H9 (cell line): Measurements from ENCODE around the gene RPS15. TPM values are rescaled to one million over a fixed set of nuclear protein-coding genes. Genes with fewer than 3 reads are reported as not detected.

Experiments used
- DNase-seq: peaks from one replicate; pipeline ENCODE4 v3.0.0-alpha.2; 2017
- H2AFZ ChIP-seq: one replicate; pipeline ENCODE4 v1.6.1; 2013; ENCODE audit warnings: mild to moderate bottlenecking, low read length, control low read depth, moderate library complexity
- H2AK5ac ChIP-seq: 2 replicates; pipeline ENCODE4 v1.6.1; 2013; ENCODE audit warnings: low read length, control low read depth, mixed read lengths; ENCODE audit not compliant: insufficient read length
- H2BK120ac ChIP-seq: one replicate; pipeline ENCODE4 v1.6.1; 2013; ENCODE audit warnings: low read depth, mild to moderate bottlenecking, low read length, control low read depth, inconsistent platforms; ENCODE audit not compliant: poor library complexity, severe bottlenecking
- H2BK12ac ChIP-seq: 2 replicates; pipeline ENCODE4 v1.6.1; 2013; ENCODE audit warnings: low read length, control low read depth, mixed read lengths, low read depth; ENCODE audit not compliant: insufficient read length
- H2BK15ac ChIP-seq: 2 replicates; pipeline ENCODE4 v1.6.1; 2013; ENCODE audit warnings: low read depth, low read length, control low read depth
- H2BK20ac ChIP-seq: one replicate; pipeline ENCODE4 v1.6.1; 2013; ENCODE audit warnings: low read depth, mild to moderate bottlenecking, low read length, control low read depth, inconsistent platforms; ENCODE audit not compliant: poor library complexity, severe bottlenecking
- H2BK5ac ChIP-seq: 2 replicates; pipeline ENCODE4 v1.6.1; 2013; ENCODE audit warnings: low read length, control low read depth, mixed read lengths; ENCODE audit not compliant: insufficient read length
- H3K14ac ChIP-seq: 2 replicates; pipeline ENCODE4 v1.6.1; 2013; ENCODE audit warnings: low read length, control low read depth; ENCODE audit not compliant: insufficient read depth
- H3K18ac ChIP-seq: 2 replicates; pipeline ENCODE4 v1.6.1; 2013; ENCODE audit warnings: low read depth, mild to moderate bottlenecking, mixed read lengths, low read length, control low read depth; ENCODE audit not compliant: insufficient read length
- H3K23ac ChIP-seq: 2 replicates; pipeline ENCODE4 v1.6.1; 2013; ENCODE audit warnings: low read length, control low read depth, mixed read lengths, low read depth; ENCODE audit not compliant: insufficient read length
- H3K23me2 ChIP-seq: 2 replicates; pipeline ENCODE4 v1.6.1; 2013; ENCODE audit warnings: low read depth, mild to moderate bottlenecking, mixed read lengths, low read length, control low read depth; ENCODE audit not compliant: insufficient read length, poor library complexity, severe bottlenecking
- H3K27ac ChIP-seq: 2 replicates; pipeline ENCODE4 v1.5.1; 2013; ENCODE audit warnings: low read length, control low read depth, mixed read lengths, low read depth; ENCODE audit not compliant: insufficient read length
- H3K27me3 ChIP-seq: 2 replicates; pipeline ENCODE4 v1.6.1; 2013; ENCODE audit warnings: low read length, control low read depth, inconsistent platforms; ENCODE audit not compliant: insufficient read depth
- H3K4ac ChIP-seq: 2 replicates; pipeline ENCODE4 v1.6.1; 2013; ENCODE audit warnings: low read depth, mild to moderate bottlenecking, control low read depth, inconsistent platforms, low read length, moderate library complexity
- H3K4me1 ChIP-seq: 2 replicates; pipeline ENCODE4 v1.6.1; 2013; ENCODE audit warnings: low read length, control low read depth, inconsistent platforms; ENCODE audit not compliant: insufficient read depth
- H3K4me2 ChIP-seq: 2 replicates; pipeline ENCODE4 v1.6.1; 2013; ENCODE audit warnings: low read length, control low read depth, mixed read lengths; ENCODE audit not compliant: insufficient read length, insufficient read depth
- H3K56ac ChIP-seq: 2 replicates; pipeline ENCODE4 v1.6.1; 2013; ENCODE audit warnings: low read depth, mild to moderate bottlenecking, mixed read lengths, low read length, control low read depth; ENCODE audit not compliant: insufficient read length
- H3K79me1 ChIP-seq: 2 replicates; pipeline ENCODE4 v1.6.1; 2013; ENCODE audit warnings: low read depth, mild to moderate bottlenecking, moderate library complexity, low read length, control low read depth, inconsistent platforms; ENCODE audit not compliant: insufficient read depth, poor library complexity, severe bottlenecking
- H3K79me2 ChIP-seq: 2 replicates; pipeline ENCODE4 v1.6.1; 2013; ENCODE audit warnings: low read length, control low read depth, inconsistent platforms; ENCODE audit not compliant: insufficient read depth
- H3K9ac ChIP-seq: 2 replicates; pipeline ENCODE4 v1.6.1; 2013; ENCODE audit warnings: low read length, control low read depth, mixed read lengths; ENCODE audit not compliant: insufficient read length; ENCODE audit errors: extremely low read depth
- H3K9me3 ChIP-seq: one replicate; pipeline ENCODE4 v1.6.1; 2013; ENCODE audit warnings: low read depth, low read length, inconsistent platforms; ENCODE audit not compliant: control insufficient read depth
- H3T11ph ChIP-seq: one replicate; pipeline ENCODE4 v1.6.1; 2013; ENCODE audit warnings: mild to moderate bottlenecking, low read length, control low read depth, inconsistent platforms
- H4K20me1 ChIP-seq: one replicate; pipeline ENCODE4 v1.6.1; 2013; ENCODE audit not compliant: control insufficient read depth, insufficient read length, insufficient read depth
- H4K5ac ChIP-seq: 2 replicates; pipeline ENCODE4 v1.6.1; 2013; ENCODE audit warnings: low read depth, mild to moderate bottlenecking, mixed read lengths, low read length, control low read depth; ENCODE audit not compliant: insufficient read length
- H4K8ac ChIP-seq: replicated peaks from 2 replicates; pipeline ENCODE4 v1.6.1; 2013; ENCODE audit warnings: low read length, control low read depth, mixed read lengths, low read depth; ENCODE audit not compliant: insufficient read length
- H4K91ac ChIP-seq: 2 replicates; pipeline ENCODE4 v1.6.1; 2013; ENCODE audit warnings: low read depth, mild to moderate bottlenecking, moderate library complexity, mixed read lengths, low read length, control low read depth; ENCODE audit not compliant: insufficient read length
- H3K27ac Mint-ChIP-seq, 3 experiments: 2 replicates in 2 of 3; 3 replicates in 1 of 3; pipeline ENCODE4 v1.8.0; 2020 to 2021; ENCODE audit warnings: mixed read lengths in 3 of 3, mild to moderate bottlenecking in 1 of 3, moderate library complexity in 1 of 3
- H3K27me3 Mint-ChIP-seq: 2 replicates; pipeline ENCODE4 v1.8.0; 2021; ENCODE audit warnings: low read depth, mild to moderate bottlenecking, moderate library complexity, mixed read lengths
- H3K36me3 Mint-ChIP-seq, 3 experiments: 2 replicates in 2 of 3; 3 replicates in 1 of 3; pipeline ENCODE4 v1.8.0; 2020 to 2021; ENCODE audit warnings: low read depth in 3 of 3, mixed read lengths in 3 of 3; ENCODE audit not compliant: insufficient read depth in 1 of 3
- H3K4me1 Mint-ChIP-seq, 2 experiments: 2 replicates each; pipeline ENCODE4 v1.8.0; 2020; ENCODE audit warnings: mixed read lengths in 2 of 2
- H3K4me3 Mint-ChIP-seq, 2 experiments: 2 replicates in 1 of 2; 3 replicates in 1 of 2; pipeline ENCODE4 v1.8.0; 2020 to 2021; ENCODE audit warnings: mild to moderate bottlenecking in 2 of 2, mixed read lengths in 2 of 2, moderate library complexity in 1 of 2
- H3K9me3 Mint-ChIP-seq, 2 experiments: 2 replicates in 1 of 2; 3 replicates in 1 of 2; pipeline ENCODE4 v1.8.0; 2020; ENCODE audit warnings: mild to moderate bottlenecking in 2 of 2, mixed read lengths in 2 of 2, moderate library complexity in 1 of 2
- WGBS: extraction: QIAGEN DNeasy Blood & Tissue Kit; methylation state at CpG from one replicate; pipeline ENCODE4 v1.1.7; 2013; ENCODE audit warnings: missing lambda C conversion rate, low lambda C conversion rate, mixed read lengths; ENCODE audit not compliant: insufficient read length; ENCODE audit errors: extremely low coverage; 5-methylcytosine and 5-hydroxymethylcytosine counted together
- total RNA-seq: library from RNA; stranded (reverse); gene quantifications from 2 replicates; pipeline ENCODE4 v1.2.1, GENCODE V29; 2021
- TF ChIP-seq, protein P1 (sequence below): fragments of 200-600 bp; sonication (generic); conservative IDR thresholded peaks from 3 replicates; pipeline ENCODE4 v1.8.0; 2021; ENCODE audit warnings: antibody characterized with exemption, mild to moderate bottlenecking

Gene RPS15
- total RNA-seq, 1 experiment from 2014 or later: 1,628 TPM

DNA sequence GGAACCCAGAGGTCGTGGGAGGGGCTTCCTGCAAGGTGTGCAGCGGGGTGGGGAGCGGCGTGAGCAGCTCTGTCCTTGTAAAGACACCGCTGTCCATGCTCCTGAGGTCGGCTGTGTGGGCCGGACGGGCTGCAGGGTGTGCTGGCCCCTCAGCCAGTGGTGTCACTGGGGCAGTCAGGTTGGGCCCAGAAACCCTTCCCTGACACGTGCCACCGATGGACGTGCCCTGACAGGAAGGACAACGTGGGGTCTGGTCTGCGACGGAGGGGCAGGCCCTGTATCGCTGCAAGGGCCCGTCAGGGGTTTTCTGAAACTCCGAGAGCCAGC is 4.2 kb upstream of the RPS15 start:
- H3K9me3 Mint-ChIP-seq: no peaks in the 10 kb centered on the region
- no peak for DNase-seq
- no peak overlapping the region for H4K5ac ChIP-seq
- H3K56ac ChIP-seq: no peak overlapping the region
- peaks cover 5% of the 10 kb centered on the region; the same call in 1 of the 2 replicates for H3K79me2 ChIP-seq
- H3K27ac ChIP-seq: no peak overlapping the region
- no peak overlapping the region for H2AK5ac ChIP-seq
- H3K4me1 Mint-ChIP-seq: peaks cover 0 to under 1% of the 10 kb centered on the region in 2 experiments; a peak in 2 of 4 replicates
- H3K23ac ChIP-seq: no peak overlapping the region
- H2AFZ ChIP-seq: no peak overlapping the region
- no peak overlapping the region for H3K27ac Mint-ChIP-seq
- H3K4me1 ChIP-seq: no peaks in the 10 kb centered on the region
- no peak overlapping the region for H2BK5ac ChIP-seq
- no peaks in the 10 kb centered on the region for H3K9me3 ChIP-seq
- TF ChIP-seq, protein P1, sequence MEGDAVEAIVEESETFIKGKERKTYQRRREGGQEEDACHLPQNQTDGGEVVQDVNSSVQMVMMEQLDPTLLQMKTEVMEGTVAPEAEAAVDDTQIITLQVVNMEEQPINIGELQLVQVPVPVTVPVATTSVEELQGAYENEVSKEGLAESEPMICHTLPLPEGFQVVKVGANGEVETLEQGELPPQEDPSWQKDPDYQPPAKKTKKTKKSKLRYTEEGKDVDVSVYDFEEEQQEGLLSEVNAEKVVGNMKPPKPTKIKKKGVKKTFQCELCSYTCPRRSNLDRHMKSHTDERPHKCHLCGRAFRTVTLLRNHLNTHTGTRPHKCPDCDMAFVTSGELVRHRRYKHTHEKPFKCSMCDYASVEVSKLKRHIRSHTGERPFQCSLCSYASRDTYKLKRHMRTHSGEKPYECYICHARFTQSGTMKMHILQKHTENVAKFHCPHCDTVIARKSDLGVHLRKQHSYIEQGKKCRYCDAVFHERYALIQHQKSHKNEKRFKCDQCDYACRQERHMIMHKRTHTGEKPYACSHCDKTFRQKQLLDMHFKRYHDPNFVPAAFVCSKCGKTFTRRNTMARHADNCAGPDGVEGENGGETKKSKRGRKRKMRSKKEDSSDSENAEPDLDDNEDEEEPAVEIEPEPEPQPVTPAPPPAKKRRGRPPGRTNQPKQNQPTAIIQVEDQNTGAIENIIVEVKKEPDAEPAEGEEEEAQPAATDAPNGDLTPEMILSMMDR: no peak
- no peaks in the 10 kb centered on the region for H3K27me3 ChIP-seq
- H2BK120ac ChIP-seq: no peak overlapping the region
- H3K4me3 Mint-ChIP-seq: no peak overlapping the region
- H3K18ac ChIP-seq: no peak overlapping the region
- H4K20me1 ChIP-seq: no peaks in the 10 kb centered on the region
- H3K79me1 ChIP-seq: no peaks in the 10 kb centered on the region
- no peak overlapping the region for H4K8ac ChIP-seq
- H3T11ph ChIP-seq: no peak overlapping the region
- no peak overlapping the region for H2BK20ac ChIP-seq
- no peak overlapping the region for H3K4me2 ChIP-seq
- H2BK12ac ChIP-seq: no peak overlapping the region
- peaks cover 1% of the 10 kb centered on the region for H3K23me2 ChIP-seq
- no peak overlapping the region for H3K14ac ChIP-seq
- H3K4ac ChIP-seq: no peak overlapping the region
- H3K36me3 Mint-ChIP-seq: peaks cover 17 to 54% (median 39%) of the 10 kb centered on the region in 3 experiments; a peak in 6 of 7 replicates
- no peaks in the 10 kb centered on the region; the same call in 1 of the 2 replicates for H3K27me3 Mint-ChIP-seq
- no peak overlapping the region for H3K9ac ChIP-seq
- no CpG with 5 or more reads among the region's 17 CpGs for WGBS
- no peak overlapping the region for H2BK15ac ChIP-seq
- H4K91ac ChIP-seq: no peak overlapping the region
